OCI-LY7 (cell line): Measurements from ENCODE around the gene GCHFR.
A peak's percentile ranks its signal among the peaks of the same experiment; 100 is the strongest.

ENCODE experiments used
- CTCF ChIP-seq: fragments of 200-600 bp; sonication (generic); conservative IDR thresholded peaks from 2 replicates; pipeline ENCODE4 v1.5.1; 2014; ENCODE audit warnings: mild to moderate bottlenecking, antibody characterized with exemption, low read length, moderate library complexity, mixed read lengths
- EZH2phosphoT487 ChIP-seq: fragments of 200-600 bp; sonication (generic); IDR thresholded peaks from 2 replicates; pipeline ENCODE4 v1.6.1; 2018; ENCODE audit warnings: low read depth, borderline replicate concordance, mild to moderate bottlenecking, mixed run types, antibody characterized with exemption, low read length, moderate library complexity, mixed read lengths

- TF ChIP-seq CTCF (0 out of 2 replicates have a peak, but pooled peaks have one; percentile 10), EZH2phosphoT487 (no peak)
These were observed 8.1 kb downstream of the GCHFR start for GRCh38 chr15:40772014-40772413.
